A375 (cell line): ENCODE measurements around the gene AKR1C1. TPM values are rescaled to one million over a fixed set of nuclear protein-coding genes. Genes with fewer than 3 reads are reported as not detected.

ENCODE experiments used
- small RNA-seq: library from RNA; depleted of rRNA; stranded (forward); fragments of <200 nt; gene quantifications from one replicate; pipeline ENCODE3, GENCODE V24; 2014
- total RNA-seq: library from RNA; depleted of rRNA; stranded (reverse); fragments of >200 nt; shearing (Covaris generic); gene quantifications from 2 replicates; pipeline ENCODE4 v1.2.3, GENCODE V29; 2014; rRNA removed

Gene AKR1C1
- 2.2 and 3.2 TPM in 2 replicates for total RNA-seq

DNA sequence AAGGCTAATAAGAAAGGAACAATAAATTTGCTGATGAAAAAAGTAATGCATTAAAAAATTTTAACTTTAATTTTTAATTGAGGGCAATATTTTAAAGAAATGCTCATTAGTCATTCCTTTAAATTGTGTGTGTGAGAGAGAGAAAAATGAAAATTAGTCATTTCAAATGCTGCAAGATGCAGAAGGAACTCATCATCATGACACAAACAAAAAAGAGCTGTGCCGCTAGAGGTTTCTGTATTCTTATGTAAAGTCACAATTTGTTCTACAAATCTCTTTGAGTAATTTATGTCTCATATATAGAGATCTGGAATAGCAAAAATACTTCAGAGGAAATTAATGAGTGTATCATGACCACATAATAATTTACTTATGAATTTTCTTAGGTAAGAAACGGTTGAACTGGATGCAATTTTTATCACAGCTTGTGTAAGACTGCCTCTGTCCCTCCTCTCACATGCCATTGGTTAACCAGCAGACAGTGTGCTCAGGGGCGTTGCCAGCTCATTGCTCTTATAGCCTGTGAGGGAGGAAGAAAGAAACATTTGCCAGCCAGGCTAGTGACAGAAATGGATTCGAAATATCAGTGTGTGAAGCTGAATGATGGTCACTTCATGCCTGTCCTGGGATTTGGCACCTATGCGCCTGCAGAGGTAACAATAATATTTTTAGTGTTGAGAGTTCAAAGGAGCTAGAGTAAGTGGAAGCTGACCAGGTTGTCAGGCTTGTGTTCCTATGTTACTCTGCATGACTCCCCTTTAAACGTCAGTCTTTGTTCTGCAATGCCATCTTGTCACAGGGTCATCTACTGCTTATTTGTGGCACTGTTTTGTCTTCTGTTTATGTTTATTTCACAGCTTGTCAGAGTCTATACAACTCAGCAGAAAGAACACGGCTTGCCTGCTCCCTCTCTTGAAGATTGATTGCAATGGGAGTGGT is at the start of gene AKR1C1:
TSS of gene AKR1C1 (plus strand) at position 540 of the 939 bp plus-strand sequence. CDS start at position 570, 30 bp downstream.

DNA sequence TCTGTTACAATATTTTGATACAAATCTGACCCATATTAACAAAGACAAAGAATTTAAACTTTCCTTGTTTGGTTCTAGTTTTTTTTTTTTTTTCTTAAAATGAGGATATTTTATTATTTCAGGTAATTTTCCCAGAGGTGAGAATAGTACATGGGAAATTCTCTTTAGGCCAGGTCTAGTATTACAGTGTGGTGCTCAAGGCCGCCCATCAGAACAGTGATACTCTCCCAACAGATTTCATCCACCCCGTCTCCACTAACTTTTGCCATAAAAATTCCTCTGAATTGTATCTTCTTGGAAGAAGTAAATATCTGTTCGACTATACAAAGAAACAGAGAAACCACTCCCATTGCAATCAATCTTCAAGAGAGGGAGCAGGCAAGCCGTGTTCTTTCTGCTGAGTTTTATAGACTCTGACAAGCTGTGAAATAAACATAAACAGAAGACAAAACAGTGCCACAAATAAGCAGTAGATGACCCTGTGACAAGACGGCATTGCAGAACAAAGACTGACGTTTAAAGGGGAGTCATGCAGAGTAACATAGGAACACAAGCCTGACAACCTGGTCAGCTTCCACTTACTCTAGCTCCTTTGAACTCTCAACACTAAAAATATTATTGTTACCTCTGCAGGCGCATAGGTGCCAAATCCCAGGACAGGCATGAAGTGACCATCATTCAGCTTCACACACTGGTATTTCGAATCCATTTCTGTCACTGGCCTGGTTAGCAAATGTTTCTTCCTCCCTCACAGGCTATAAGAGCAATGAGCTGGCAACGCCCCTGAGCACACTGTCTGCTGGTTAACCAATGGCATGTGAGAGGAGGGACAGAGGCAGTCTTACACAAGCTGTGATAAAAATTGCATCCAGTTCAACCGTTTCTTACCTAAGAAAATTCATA is 40.2 kb downstream of the AKR1C1 start, which contains the start of gene AKR1C2:
TSS of gene AKR1C2 (minus strand) at position 731 of the 903 bp plus-strand sequence. CDS start at position 709, 22 bp downstream.

Small RNA genes lying within 50 kb of the gene (small RNA-seq; reads per million reads assigned to genes)
- gene RF00096, result 0.29 reads per million

Other genes with a start within 250 kb of the AKR1C1 start
- gene AKR1E2, start 137.2 kb upstream of the AKR1C1 start, total RNA-seq, result not detected in 2 replicates
- 10.1 and 17.8 TPM in 2 replicates for gene AKR1C2, start 40.4 kb downstream of the AKR1C1 start, total RNA-seq
- 10.6 and 12.9 TPM in 2 replicates for gene AKR1C3, start 131.0 kb downstream of the AKR1C1 start, total RNA-seq
- gene AKR1C8, start 221.7 kb downstream of the AKR1C1 start, total RNA-seq, result 0.21 TPM in 1 of 2 replicates, not detected in the other
- gene AKR1C4, start 233.4 kb downstream of the AKR1C1 start, total RNA-seq, result not detected in 2 replicates